ENCODE measurements around the gene G3BP2.

The G3BP2 gene

DNA sequence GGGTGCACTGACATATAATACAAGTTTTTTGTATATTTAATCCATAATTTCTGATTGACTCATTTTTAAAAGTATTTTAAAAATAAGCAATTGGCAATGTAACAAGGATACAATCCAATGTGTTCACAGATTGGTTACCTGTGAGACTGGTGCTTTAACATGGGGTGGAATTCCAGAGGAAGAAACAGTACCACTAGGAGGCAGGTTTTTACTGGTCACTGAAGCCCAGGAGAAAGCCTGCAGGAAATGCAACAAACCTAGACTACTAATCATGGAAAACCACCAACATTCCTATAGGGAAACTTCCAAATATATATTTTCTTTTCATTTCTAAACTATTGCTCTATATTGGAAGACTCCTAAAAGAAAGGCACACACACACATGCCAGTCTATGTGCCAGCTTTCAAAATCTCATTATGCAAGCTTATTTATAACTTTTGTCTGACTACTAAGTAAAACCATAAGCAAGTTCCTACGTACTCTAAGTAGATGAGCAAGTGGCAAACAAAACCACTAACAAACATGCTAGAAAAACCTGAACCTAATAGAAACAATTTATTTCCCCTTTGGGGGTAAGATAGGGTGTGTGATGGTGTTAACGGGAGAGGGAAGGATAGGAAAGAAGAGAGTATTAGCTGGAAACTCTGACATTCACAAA lies 19.2 kb downstream of the G3BP2 start:
- H3K18ac ChIP-seq (ENCODE audit: low read length) = no peak overlapping the region
- H3K9ac ChIP-seq (ENCODE audit: low read length) = no peak overlapping the region
- H2BK120ac ChIP-seq (ENCODE audit: low read depth, low read length) = no peak overlapping the region
- no peak overlapping the region for H3K4me2 ChIP-seq (ENCODE audit: low read length)
- no peak overlapping the region for H3K56ac ChIP-seq (ENCODE audit: low read length)
- H4K8ac ChIP-seq (ENCODE audit: low read depth, low read length) = no peak overlapping the region
- no peak overlapping the region for H2BK5ac ChIP-seq (ENCODE audit: low read length)
- DNase-seq = peak; percentile 84
- no CpG with 5 or more reads among the region's 2 CpGs for WGBS (ENCODE audit: extremely low coverage, insufficient coverage, low lambda C conversion rate)
- no peak overlapping the region for H2AK5ac ChIP-seq (ENCODE audit: low read length)
- no peak overlapping the region for H3K4me3 ChIP-seq (ENCODE audit: low read length)
- H3K79me1 ChIP-seq (ENCODE audit: low read length) = no peaks in the 10 kb centered on the region
- H4K5ac ChIP-seq (ENCODE audit: low read length) = no peak overlapping the region
- no peaks in the 10 kb centered on the region for H3K27me3 ChIP-seq (ENCODE audit: insufficient read depth, low read length, poor library complexity)
- no peaks in the 10 kb centered on the region for H3K36me3 ChIP-seq (ENCODE audit: control insufficient read depth, insufficient read depth, low read length)
- H3K23ac ChIP-seq (ENCODE audit: low read length) = no peak overlapping the region
- no peak overlapping the region for H2BK15ac ChIP-seq (replicated peaks; ENCODE audit: low read depth)
- peaks cover 5% of the 10 kb centered on the region for H3K79me2 ChIP-seq (ENCODE audit: control insufficient read depth, insufficient read depth, low read length)
- H3K27ac ChIP-seq (ENCODE audit: low read depth, low read length) = no peak overlapping the region
- H3K4me1 ChIP-seq (ENCODE audit: control insufficient read depth, low read depth, low read length) = no peaks in the 10 kb centered on the region
- H3K4ac ChIP-seq (ENCODE audit: low read depth, low read length) = no peak overlapping the region

DNA sequence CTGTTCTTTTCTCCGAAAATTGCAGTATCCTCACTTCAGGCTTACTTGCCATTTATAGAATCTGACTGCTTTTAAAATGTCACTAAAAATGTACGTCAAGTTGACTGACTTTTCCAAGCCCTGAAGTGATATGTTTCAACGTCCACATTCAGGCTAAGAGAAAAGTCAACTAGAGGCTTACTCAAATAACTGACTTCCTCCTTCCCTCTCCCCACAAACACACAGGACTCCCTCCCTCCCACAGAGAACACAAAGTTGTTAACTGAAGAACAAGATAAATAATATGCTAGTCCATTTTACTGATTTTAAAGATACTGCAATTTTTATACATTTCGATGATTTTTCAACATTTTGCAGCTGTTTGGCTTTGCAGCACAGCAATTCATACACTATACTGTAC lies 29.1 kb downstream of the G3BP2 start:
- H3K79me2 ChIP-seq (ENCODE audit: control insufficient read depth, insufficient read depth, low read length) = no peaks in the 10 kb centered on the region
- H3K4me2 ChIP-seq (ENCODE audit: low read length) = no peak overlapping the region
- no peaks in the 10 kb centered on the region for H3K79me1 ChIP-seq (ENCODE audit: low read length)
- no peak overlapping the region for H3K4me3 ChIP-seq (ENCODE audit: low read length)
- H3K9ac ChIP-seq (ENCODE audit: low read length) = no peak overlapping the region
- no peak overlapping the region for H3K56ac ChIP-seq (ENCODE audit: low read length)
- H3K18ac ChIP-seq (ENCODE audit: low read length) = no peak overlapping the region
- H2BK120ac ChIP-seq (ENCODE audit: low read depth, low read length) = no peak overlapping the region
- no peak overlapping the region for H3K23ac ChIP-seq (ENCODE audit: low read length)
- no peak overlapping the region for H2BK15ac ChIP-seq (replicated peaks; ENCODE audit: low read depth)
- no peaks in the 10 kb centered on the region for H3K4me1 ChIP-seq (ENCODE audit: control insufficient read depth, low read depth, low read length)
- no peak overlapping the region for H2AK5ac ChIP-seq (ENCODE audit: low read length)
- DNase-seq = no peak
- whole genome bisulfite sequencing (ENCODE audit: extremely low coverage, insufficient coverage, low lambda C conversion rate) = no CpG with 5 or more reads among the region's 4 CpGs
- no peak overlapping the region for H4K8ac ChIP-seq (ENCODE audit: low read depth, low read length)
- H3K27ac ChIP-seq (ENCODE audit: low read depth, low read length) = no peak overlapping the region
- no peak overlapping the region for H2BK5ac ChIP-seq (ENCODE audit: low read length)
- no peak overlapping the region for H3K4ac ChIP-seq (ENCODE audit: low read depth, low read length)
- H3K27me3 ChIP-seq (ENCODE audit: insufficient read depth, low read length, poor library complexity) = no peaks in the 10 kb centered on the region
- H3K36me3 ChIP-seq (ENCODE audit: control insufficient read depth, insufficient read depth, low read length) = peaks cover 2% of the 10 kb centered on the region
- H4K5ac ChIP-seq (ENCODE audit: low read length) = no peak overlapping the region

DNA sequence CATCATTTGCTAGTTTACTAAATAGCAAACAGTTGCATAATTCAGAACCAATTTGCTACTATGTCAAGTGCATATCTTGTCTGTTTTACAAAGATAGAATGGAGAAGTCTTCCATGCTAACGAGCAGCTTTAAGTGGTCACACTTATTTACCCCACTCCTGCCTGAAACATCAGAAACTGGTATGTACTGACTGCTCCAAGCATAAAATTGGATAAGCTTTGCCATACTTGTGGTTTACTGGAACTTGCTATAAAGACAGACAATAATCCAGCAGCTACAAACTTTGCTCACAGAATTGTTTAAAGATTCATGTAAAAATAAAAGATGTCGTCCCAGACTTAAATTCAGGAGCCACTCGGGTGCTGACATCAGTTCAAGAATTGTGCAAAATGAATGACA lies 29.6 kb downstream of the G3BP2 start:
- Histone ChIP-seq H3K4me2 (ENCODE audit: low read length) (no peak overlapping the region), H3K36me3 (ENCODE audit: control insufficient read depth, insufficient read depth, low read length) (peaks cover 2% of the 10 kb centered on the region), H3K9ac (ENCODE audit: low read length) (no peak overlapping the region), H3K27me3 (ENCODE audit: insufficient read depth, low read length, poor library complexity) (no peaks in the 10 kb centered on the region), H2BK5ac (ENCODE audit: low read length) (no peak overlapping the region), H3K4me1 (ENCODE audit: control insufficient read depth, low read depth, low read length) (no peaks in the 10 kb centered on the region), H3K79me1 (ENCODE audit: low read length) (no peaks in the 10 kb centered on the region), H2AK5ac (ENCODE audit: low read length) (no peak overlapping the region), H3K18ac (ENCODE audit: low read length) (no peak overlapping the region), H3K56ac (ENCODE audit: low read length) (no peak overlapping the region), H2BK15ac (replicated peaks; ENCODE audit: low read depth) (no peak overlapping the region), H3K23ac (ENCODE audit: low read length) (no peak overlapping the region), H3K4ac (ENCODE audit: low read depth, low read length) (no peak overlapping the region), H4K5ac (ENCODE audit: low read length) (no peak overlapping the region), H2BK120ac (ENCODE audit: low read depth, low read length) (no peak overlapping the region), H4K8ac (ENCODE audit: low read depth, low read length) (no peak overlapping the region), H3K27ac (ENCODE audit: low read depth, low read length) (no peak overlapping the region), H3K79me2 (ENCODE audit: control insufficient read depth, insufficient read depth, low read length) (no peaks in the 10 kb centered on the region), H3K4me3 (ENCODE audit: low read length) (no peak overlapping the region)
- no peak for DNase-seq
- WGBS (ENCODE audit: extremely low coverage, insufficient coverage, low lambda C conversion rate) = no CpG with 5 or more reads among the region's 3 CpGs

GRCh38 chr4:75639124-75639695 lies 34.0 kb downstream of the G3BP2 start:
- Histone ChIP-seq H3K4me1 (ENCODE audit: control insufficient read depth, low read depth, low read length) (no peaks in the 10 kb centered on the region), H3K23ac (ENCODE audit: low read length) (no peak overlapping the region), H3K4me2 (ENCODE audit: low read length) (no peak overlapping the region), H3K79me1 (ENCODE audit: low read length) (no peaks in the 10 kb centered on the region), H3K9ac (ENCODE audit: low read length) (no peak overlapping the region), H2BK120ac (ENCODE audit: low read depth, low read length) (no peak overlapping the region), H2AK5ac (ENCODE audit: low read length) (no peak overlapping the region), H3K4me3 (ENCODE audit: low read length) (no peak overlapping the region), H3K36me3 (ENCODE audit: control insufficient read depth, insufficient read depth, low read length) (no peaks in the 10 kb centered on the region), H2BK15ac (replicated peaks; ENCODE audit: low read depth) (no peak overlapping the region), H3K79me2 (ENCODE audit: control insufficient read depth, insufficient read depth, low read length) (no peaks in the 10 kb centered on the region), H3K27ac (ENCODE audit: low read depth, low read length) (no peak overlapping the region), H3K56ac (ENCODE audit: low read length) (no peak overlapping the region), H3K4ac (ENCODE audit: low read depth, low read length) (no peak overlapping the region), H2BK5ac (ENCODE audit: low read length) (no peak overlapping the region), H4K5ac (ENCODE audit: low read length) (no peak overlapping the region), H4K8ac (ENCODE audit: low read depth, low read length) (no peak overlapping the region), H3K27me3 (ENCODE audit: insufficient read depth, low read length, poor library complexity) (no peaks in the 10 kb centered on the region), H3K18ac (ENCODE audit: low read length) (no peak overlapping the region)
- WGBS (ENCODE audit: extremely low coverage, insufficient coverage, low lambda C conversion rate) = no CpG with 5 or more reads among the region's 7 CpGs
- no peak for DNase-seq

- Histone ChIP-seq H3K4me3 (ENCODE audit: low read length) (no peak overlapping the region), H4K5ac (ENCODE audit: low read length) (no peak overlapping the region), H3K27ac (ENCODE audit: low read depth, low read length) (no peak overlapping the region), H3K18ac (ENCODE audit: low read length) (no peak overlapping the region), H3K56ac (ENCODE audit: low read length) (no peak overlapping the region), H3K79me1 (ENCODE audit: low read length) (no peaks in the 10 kb centered on the region), H3K27me3 (ENCODE audit: insufficient read depth, low read length, poor library complexity) (no peaks in the 10 kb centered on the region), H2BK120ac (ENCODE audit: low read depth, low read length) (no peak overlapping the region), H3K23ac (ENCODE audit: low read length) (no peak overlapping the region), H3K36me3 (ENCODE audit: control insufficient read depth, insufficient read depth, low read length) (no peaks in the 10 kb centered on the region), H3K4me1 (ENCODE audit: control insufficient read depth, low read depth, low read length) (no peaks in the 10 kb centered on the region), H3K9ac (ENCODE audit: low read length) (no peak overlapping the region), H2BK5ac (ENCODE audit: low read length) (no peak overlapping the region), H3K79me2 (ENCODE audit: control insufficient read depth, insufficient read depth, low read length) (no peaks in the 10 kb centered on the region), H3K4ac (ENCODE audit: low read depth, low read length) (no peak overlapping the region), H3K4me2 (ENCODE audit: low read length) (no peak overlapping the region), H2AK5ac (ENCODE audit: low read length) (no peak overlapping the region), H2BK15ac (replicated peaks; ENCODE audit: low read depth) (no peak overlapping the region), H4K8ac (ENCODE audit: low read depth, low read length) (no peak overlapping the region)
- no CpG with 5 or more reads among the region's 1 CpG for WGBS (ENCODE audit: extremely low coverage, insufficient coverage, low lambda C conversion rate)
- DNase-seq = no peak
Observed at GRCh38 chr4:75637827-75638226, 35.4 kb downstream of the G3BP2 start.

DNA sequence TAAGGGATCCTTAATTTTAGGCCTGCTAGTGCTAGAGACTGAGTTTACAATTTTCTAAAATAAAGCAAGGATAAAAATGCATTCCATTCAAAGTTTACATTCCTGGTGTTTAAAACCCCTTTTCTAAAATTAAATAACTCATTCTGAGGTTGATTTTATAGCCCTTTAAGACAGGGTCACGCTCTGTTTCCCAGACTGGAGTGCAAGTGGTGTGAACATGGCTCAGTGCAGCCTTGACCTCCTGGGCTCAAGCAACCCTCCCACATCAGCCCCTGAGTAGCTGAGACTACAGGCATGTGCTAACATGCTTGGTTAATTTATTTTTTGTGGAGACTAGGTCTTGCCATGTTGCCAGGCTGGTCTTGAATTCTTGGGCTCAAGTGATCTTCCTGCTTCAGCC lies 36.0 kb downstream of the G3BP2 start:
- Histone ChIP-seq H3K56ac (ENCODE audit: low read length) (no peak overlapping the region), H3K4me3 (ENCODE audit: low read length) (no peak overlapping the region), H3K27me3 (ENCODE audit: insufficient read depth, low read length, poor library complexity) (no peaks in the 10 kb centered on the region), H3K9ac (ENCODE audit: low read length) (no peak overlapping the region), H3K4me2 (ENCODE audit: low read length) (no peak overlapping the region), H2AK5ac (ENCODE audit: low read length) (no peak overlapping the region), H3K4ac (ENCODE audit: low read depth, low read length) (no peak overlapping the region), H2BK120ac (ENCODE audit: low read depth, low read length) (no peak overlapping the region), H3K4me1 (ENCODE audit: control insufficient read depth, low read depth, low read length) (no peaks in the 10 kb centered on the region), H3K27ac (ENCODE audit: low read depth, low read length) (no peak overlapping the region), H3K23ac (ENCODE audit: low read length) (no peak overlapping the region), H4K8ac (ENCODE audit: low read depth, low read length) (no peak overlapping the region), H3K36me3 (ENCODE audit: control insufficient read depth, insufficient read depth, low read length) (no peaks in the 10 kb centered on the region), H2BK15ac (replicated peaks; ENCODE audit: low read depth) (no peak overlapping the region), H3K79me2 (ENCODE audit: control insufficient read depth, insufficient read depth, low read length) (no peaks in the 10 kb centered on the region), H2BK5ac (ENCODE audit: low read length) (no peak overlapping the region), H3K18ac (ENCODE audit: low read length) (no peak overlapping the region), H3K79me1 (ENCODE audit: low read length) (no peaks in the 10 kb centered on the region), H4K5ac (ENCODE audit: low read length) (no peak overlapping the region)
- no peak for DNase-seq
- no CpG with 5 or more reads among the region's 1 CpG for WGBS (ENCODE audit: extremely low coverage, insufficient coverage, low lambda C conversion rate)

Data from mesendoderm (in vitro differentiated cells).